Uterus (tissue), 4 donors: Measurements from ENCODE around the gene RGPD4. TPM values are rescaled to one million over a fixed set of nuclear protein-coding genes. Genes with fewer than 3 reads are reported as not detected.

Experiments used
- DNase-seq, 2 donors: peaks; one replicate each; pipeline ENCODE4 v3.0.0-alpha.2; 2019 to 2020
- H3K27ac ChIP-seq, 2 donors: fragments of 200-600 bp; sonication (generic); 1 replicate in 1 of 2; 2 replicates in 1 of 2; pipeline ENCODE4 v1.5.1; 2016 to 2018
- H3K27me3 ChIP-seq, 2 donors: fragments of 200-600 bp; sonication (generic); one replicate each; pipeline ENCODE4 v1.5.1; 2018 to 2019; ENCODE audit warnings: control low read depth in 1 of 2
- H3K36me3 ChIP-seq, 2 donors: fragments of 200-600 bp; sonication (generic); one replicate each; pipeline ENCODE4 v1.5.1; 2019; ENCODE audit warnings: control low read depth in 1 of 2
- H3K4me1 ChIP-seq, 2 donors: fragments of 200-600 bp; sonication (generic); one replicate each; pipeline ENCODE4 v1.5.1; 2018 to 2019; ENCODE audit warnings: control low read depth in 1 of 2
- H3K4me3 ChIP-seq, 2 donors: fragments of 200-600 bp; sonication (generic); 1 replicate in 1 of 2; 2 replicates in 1 of 2; pipeline ENCODE4 v1.5.1; 2018 to 2019; ENCODE audit warnings: mild to moderate bottlenecking in 1 of 2
- H3K9me3 ChIP-seq, 2 donors: fragments of 200-600 bp; sonication (generic); one replicate each; pipeline ENCODE4 v1.5.1; 2019; ENCODE audit warnings: control low read depth in 1 of 2
- CTCF ChIP-seq, 4 experiments: fragments of 200-600 bp in 2 of 4; fragments of 450-650 bp in 2 of 4; sonication (generic) in 2 of 4; IDR thresholded peaks; one replicate each; pipeline ENCODE4 v1.5.1; 2016 to 2019; ENCODE audit warnings: antibody characterized with exemption in 4 of 4, mild to moderate bottlenecking in 2 of 4, moderate library complexity in 1 of 4
- POLR2A ChIP-seq, 2 donors: fragments of 450-650 bp; IDR thresholded peaks; one replicate each; pipeline ENCODE4 v1.6.1; 2016; ENCODE audit warnings: antibody characterized with exemption in 2 of 2, mild to moderate bottlenecking in 1 of 2, moderate library complexity in 1 of 2
- intact Hi-C: fragments of 100-400 bp; cut with DNase I; formaldehyde crosslinking; loops from one replicate; pipeline ENCODE4 v1.15.1; 2023; ENCODE audit warnings: low total_unique reads
- total RNA-seq, 4 donors: library from RNA; depleted of rRNA in 3 of 4; stranded (reverse); fragments of >200 nt in 3 of 4; gene quantifications; one replicate each; pipeline versions ENCODE4 v1.1.0 to v1.2.4, GENCODE V29; 2014 to 2023
- donor health status: DM: yes; HTN: yes; CAD: no.

The RGPD4 gene
- total RNA-seq, 4 donors from 2014 or later, result 0.34 TPM; not detected in 3

- no peak for DNase-seq
- no peaks in the 10 kb centered on the region for H3K4me1 ChIP-seq
- no peaks in the 10 kb centered on the region for H3K36me3 ChIP-seq
- no peak overlapping the region for H3K4me3 ChIP-seq
- TF ChIP-seq CTCF (IDR thresholded peaks at IDR 0.05) (no peak), POLR2A (IDR thresholded peaks at IDR 0.05) (no peak)
- no peaks in the 10 kb centered on the region for H3K9me3 ChIP-seq
- H3K27me3 ChIP-seq, result no peaks in the 10 kb centered on the region
- intact Hi-C loops, result no loop called here
- no peak overlapping the region for H3K27ac ChIP-seq
These were observed 100.4 kb downstream of the RGPD4 start for GRCh38 chr2:107927034-107927534.

GRCh38 chr2:107931412-107931811 lies 104.7 kb downstream of the RGPD4 start:
- TF ChIP-seq POLR2A (IDR thresholded peaks at IDR 0.05) (no peak), CTCF (IDR thresholded peaks at IDR 0.05) (no peak)
- Histone ChIP-seq H3K27me3 (no peaks in the 10 kb centered on the region), H3K36me3 (no peaks in the 10 kb centered on the region), H3K4me1 (no peaks in the 10 kb centered on the region), H3K4me3 (no peak overlapping the region), H3K27ac (no peak overlapping the region), H3K9me3 (no peaks in the 10 kb centered on the region)
- intact Hi-C loops, result no loop called here
- DNase-seq, result no peak

GRCh38 chr2:107932488-107932887 lies 105.8 kb downstream of the RGPD4 start:
- intact Hi-C loops, result no loop called here
- Histone ChIP-seq H3K9me3 (no peaks in the 10 kb centered on the region), H3K4me1 (no peaks in the 10 kb centered on the region), H3K4me3 (no peak overlapping the region), H3K27ac (no peak overlapping the region), H3K36me3 (no peaks in the 10 kb centered on the region), H3K27me3 (no peaks in the 10 kb centered on the region)
- no peak for DNase-seq
- TF ChIP-seq CTCF (IDR thresholded peaks at IDR 0.05) (no peak), POLR2A (IDR thresholded peaks at IDR 0.05) (no peak)

GRCh38 chr2:107932979-107933378 lies 106.3 kb downstream of the RGPD4 start:
- Histone ChIP-seq H3K27me3 (no peaks in the 10 kb centered on the region), H3K9me3 (no peaks in the 10 kb centered on the region), H3K36me3 (no peaks in the 10 kb centered on the region), H3K27ac (no peak overlapping the region), H3K4me1 (no peaks in the 10 kb centered on the region), H3K4me3 (no peak overlapping the region)
- TF ChIP-seq POLR2A (IDR thresholded peaks at IDR 0.05) (no peak), CTCF (IDR thresholded peaks at IDR 0.05) (peak in 3 of 4 experiments; percentile 24 to 36 (median 30))
- intact Hi-C loops, result no loop called here
- no peak for DNase-seq

- Histone ChIP-seq H3K4me1 (no peaks in the 10 kb centered on the region), H3K9me3 (no peaks in the 10 kb centered on the region), H3K4me3 (no peak overlapping the region), H3K27ac (no peak overlapping the region), H3K36me3 (no peaks in the 10 kb centered on the region), H3K27me3 (no peaks in the 10 kb centered on the region)
- TF ChIP-seq POLR2A (IDR thresholded peaks at IDR 0.05), result no peak
- TF ChIP-seq CTCF (IDR thresholded peaks at IDR 0.05), result peak in 2 of 4 experiments; percentile 30 to 37
- intact Hi-C loops, result no loop called here
- DNase-seq, result no peak
These were observed 110.0 kb downstream of the RGPD4 start for GRCh38 chr2:107936433-107937359.
